BE2C (cell line): ENCODE measurements around the gene NACC2.

Source experiments
- DNase-seq: peaks from one replicate; pipeline ENCODE4 v3.0.0-alpha.2; 2020
- H3K27me3 ChIP-seq: fragments of 250-450 bp; sonication (Bioruptor Pico); 2 replicates; pipeline ENCODE4 v1.5.1; 2020; ENCODE audit warnings: mild to moderate bottlenecking
- H3K36me3 ChIP-seq: fragments of 250-450 bp; sonication (Bioruptor Pico); 2 replicates; pipeline ENCODE4 v1.5.1; 2020; ENCODE audit warnings: mild to moderate bottlenecking
- H3K4me1 ChIP-seq: fragments of 250-450 bp; sonication (Bioruptor Pico); 2 replicates; pipeline ENCODE4 v1.5.1; 2020
- H3K4me3 ChIP-seq: 2 replicates; pipeline ENCODE4 v1.5.1; 2011; ENCODE audit warnings: low read depth, low read length
- H3K9me3 ChIP-seq: fragments of 250-450 bp; sonication (Bioruptor Pico); 2 replicates; pipeline ENCODE4 v1.5.1; 2020
- TF ChIP-seq, protein P1 (sequence below): IDR thresholded peaks from 2 replicates; pipeline ENCODE4 v1.5.1; 2012; ENCODE audit warnings: mild to moderate bottlenecking, low read depth, low read length

The NACC2 gene

DNA sequence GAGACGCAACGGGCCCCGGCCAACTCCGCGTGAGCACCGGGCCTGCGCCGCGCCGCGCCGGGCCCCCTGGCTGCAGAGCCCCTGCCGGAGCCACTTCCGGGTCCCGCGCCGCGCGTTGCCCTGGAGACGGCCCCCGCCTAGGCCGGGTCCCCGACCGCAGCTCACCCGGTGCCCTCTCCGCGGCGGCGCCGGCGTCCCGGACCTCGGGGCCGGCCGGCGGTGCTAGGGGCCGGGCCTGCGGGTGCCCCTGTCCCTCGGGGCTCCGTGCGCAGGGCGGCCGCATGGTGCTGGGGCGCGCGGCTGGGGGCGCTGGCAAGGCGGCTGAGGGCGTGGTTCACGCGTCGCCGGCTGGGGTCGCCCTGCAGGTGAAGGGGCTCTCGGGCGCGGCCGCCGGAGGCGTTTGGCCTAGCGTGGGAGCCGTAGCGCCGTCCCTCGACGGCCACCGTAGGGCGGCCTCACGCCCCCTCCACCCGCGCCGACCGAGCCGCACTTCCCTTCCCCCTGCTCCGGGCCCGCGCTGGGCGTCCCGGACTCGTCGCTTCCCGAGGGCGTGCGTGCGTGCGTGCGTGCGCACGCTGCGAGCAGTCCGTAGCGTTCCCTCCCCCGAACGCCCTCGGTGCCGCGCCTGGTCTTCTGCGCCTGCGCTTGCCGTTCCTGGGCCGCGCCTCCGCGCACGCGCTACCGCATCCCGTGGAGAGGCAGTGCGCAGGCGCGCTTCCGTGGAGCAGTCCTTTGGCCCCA is 23.4 kb upstream of the NACC2 start, which contains the start of gene TMEM250:
TMEM250 (minus strand) TSS at position 556 of the 741 bp plus-strand sequence. CDS start 1,975 bp downstream, outside the sequence.
- DNase-seq = peak; percentile 98
- H3K4me1 ChIP-seq = peaks cover 3% of the 10 kb centered on the region
- no peaks in the 10 kb centered on the region for H3K27me3 ChIP-seq
- H3K4me3 ChIP-seq = peak within 1 kb of the TSS; percentile 80
- H3K9me3 ChIP-seq = no peaks in the 10 kb centered on the region
- TF ChIP-seq, protein P1, sequence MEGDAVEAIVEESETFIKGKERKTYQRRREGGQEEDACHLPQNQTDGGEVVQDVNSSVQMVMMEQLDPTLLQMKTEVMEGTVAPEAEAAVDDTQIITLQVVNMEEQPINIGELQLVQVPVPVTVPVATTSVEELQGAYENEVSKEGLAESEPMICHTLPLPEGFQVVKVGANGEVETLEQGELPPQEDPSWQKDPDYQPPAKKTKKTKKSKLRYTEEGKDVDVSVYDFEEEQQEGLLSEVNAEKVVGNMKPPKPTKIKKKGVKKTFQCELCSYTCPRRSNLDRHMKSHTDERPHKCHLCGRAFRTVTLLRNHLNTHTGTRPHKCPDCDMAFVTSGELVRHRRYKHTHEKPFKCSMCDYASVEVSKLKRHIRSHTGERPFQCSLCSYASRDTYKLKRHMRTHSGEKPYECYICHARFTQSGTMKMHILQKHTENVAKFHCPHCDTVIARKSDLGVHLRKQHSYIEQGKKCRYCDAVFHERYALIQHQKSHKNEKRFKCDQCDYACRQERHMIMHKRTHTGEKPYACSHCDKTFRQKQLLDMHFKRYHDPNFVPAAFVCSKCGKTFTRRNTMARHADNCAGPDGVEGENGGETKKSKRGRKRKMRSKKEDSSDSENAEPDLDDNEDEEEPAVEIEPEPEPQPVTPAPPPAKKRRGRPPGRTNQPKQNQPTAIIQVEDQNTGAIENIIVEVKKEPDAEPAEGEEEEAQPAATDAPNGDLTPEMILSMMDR = no peak
- H3K36me3 ChIP-seq = peaks cover 23% of the 10 kb centered on the region

DNA sequence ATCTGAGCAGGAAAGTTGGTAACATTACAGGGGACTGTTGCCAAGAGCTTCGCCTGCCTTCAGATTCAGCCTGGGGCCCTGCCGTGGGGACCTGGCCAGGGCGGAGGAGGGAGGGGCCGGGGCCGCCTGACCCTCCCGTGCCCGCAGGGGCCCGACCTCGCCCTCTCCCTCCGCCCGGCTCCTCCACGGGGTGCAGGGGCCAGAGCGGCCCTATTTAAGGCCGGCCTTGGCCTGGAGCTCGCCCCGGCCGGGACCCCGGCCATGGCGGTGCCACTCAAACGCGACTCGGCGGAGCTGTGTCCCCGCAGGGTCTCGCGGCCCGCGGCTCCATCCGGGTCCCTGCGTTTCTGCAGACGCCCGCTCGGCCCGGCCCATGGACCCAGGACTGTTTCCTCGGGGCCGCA is 22.8 kb upstream of the NACC2 start:
- peak overlapping the region; percentile 80 for H3K4me3 ChIP-seq
- no peaks in the 10 kb centered on the region for H3K9me3 ChIP-seq
- TF ChIP-seq, protein P1 = no peak
- peaks cover 23% of the 10 kb centered on the region for H3K36me3 ChIP-seq
- no peaks in the 10 kb centered on the region for H3K27me3 ChIP-seq
- DNase-seq = no peak
- H3K4me1 ChIP-seq = peaks cover 3% of the 10 kb centered on the region

DNA sequence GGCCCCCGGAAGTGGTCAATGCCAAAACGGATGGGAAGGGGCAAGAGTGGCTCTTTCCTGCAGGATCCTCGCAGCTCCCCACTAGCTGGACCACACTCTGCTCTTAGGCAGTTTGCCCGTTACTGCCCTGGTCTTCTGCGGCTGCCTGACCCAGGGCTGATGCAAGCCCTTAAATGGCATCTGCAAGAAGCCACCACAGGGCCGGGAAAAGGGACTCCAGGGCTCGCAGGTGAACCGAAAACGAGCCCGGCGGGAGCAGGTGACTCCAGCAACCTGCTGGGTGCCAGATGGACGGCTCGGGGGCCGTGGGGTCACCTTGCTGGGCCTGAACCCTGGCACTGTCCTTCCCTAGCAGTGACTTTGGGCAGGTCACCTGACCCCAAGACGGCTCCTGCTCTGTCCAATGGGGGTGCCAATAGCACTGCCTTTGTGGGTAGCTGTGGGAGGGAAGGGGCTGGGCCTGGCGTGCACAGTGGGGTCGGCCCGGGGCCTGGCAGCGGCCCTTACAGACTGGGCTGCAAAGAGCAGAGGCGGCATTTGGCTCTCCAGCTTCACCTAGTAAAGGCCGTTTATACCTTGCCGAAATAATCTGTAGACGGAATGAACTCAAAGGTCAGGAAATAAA is 22.3 kb upstream of the NACC2 start:
- Histone ChIP-seq H3K4me3 (peak overlapping the region; percentile 80), H3K9me3 (no peaks in the 10 kb centered on the region), H3K4me1 (no peaks in the 10 kb centered on the region; the same call in 1 of the 2 replicates), H3K36me3 (peaks cover 23% of the 10 kb centered on the region), H3K27me3 (no peaks in the 10 kb centered on the region)
- no peak for DNase-seq
- TF ChIP-seq, protein P1 = no peak

DNA sequence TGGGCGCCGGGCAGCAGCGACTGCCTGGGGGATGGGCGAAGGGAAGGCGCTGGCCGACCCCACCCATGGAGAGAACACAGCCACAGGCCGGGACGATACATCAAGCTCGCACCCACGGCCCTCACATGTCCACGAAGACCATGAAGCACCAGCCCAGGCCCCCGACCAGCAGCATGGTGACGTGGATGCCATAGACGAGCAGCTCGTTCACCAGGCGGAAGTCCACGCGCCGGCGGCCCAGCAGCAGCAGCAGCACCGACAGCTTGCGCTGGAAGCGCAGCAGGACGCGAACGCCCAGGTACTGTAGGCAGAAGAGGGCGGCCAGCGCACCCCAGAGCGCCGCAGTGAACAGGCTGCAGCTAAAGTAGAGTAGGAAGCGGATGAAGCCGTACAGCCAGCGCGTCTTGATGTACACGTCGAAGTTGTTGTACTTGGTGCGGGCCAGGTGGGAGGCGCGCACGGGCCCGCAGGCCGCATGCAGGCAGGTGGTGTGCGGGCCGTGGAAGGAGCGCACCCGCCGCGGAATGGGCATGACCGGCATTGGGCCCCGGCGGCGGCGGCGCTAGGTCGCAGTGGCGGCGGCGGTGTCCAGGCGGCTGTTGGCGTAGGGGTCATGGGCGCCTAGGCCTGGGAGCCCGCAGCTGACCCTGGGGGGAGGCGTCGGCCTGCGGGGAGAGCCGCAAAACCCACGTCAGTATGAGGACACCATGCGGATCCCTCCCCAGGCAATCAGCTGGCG is 21.4 kb upstream of the NACC2 start:
- TF ChIP-seq, protein P1 = no peak
- no peaks in the 10 kb centered on the region for H3K9me3 ChIP-seq
- DNase-seq = no peak
- no peak overlapping the region for H3K4me3 ChIP-seq
- H3K4me1 ChIP-seq = no peaks in the 10 kb centered on the region; the same call in none of the 2 replicates
- H3K27me3 ChIP-seq = no peaks in the 10 kb centered on the region
- peaks cover 23% of the 10 kb centered on the region for H3K36me3 ChIP-seq

DNA sequence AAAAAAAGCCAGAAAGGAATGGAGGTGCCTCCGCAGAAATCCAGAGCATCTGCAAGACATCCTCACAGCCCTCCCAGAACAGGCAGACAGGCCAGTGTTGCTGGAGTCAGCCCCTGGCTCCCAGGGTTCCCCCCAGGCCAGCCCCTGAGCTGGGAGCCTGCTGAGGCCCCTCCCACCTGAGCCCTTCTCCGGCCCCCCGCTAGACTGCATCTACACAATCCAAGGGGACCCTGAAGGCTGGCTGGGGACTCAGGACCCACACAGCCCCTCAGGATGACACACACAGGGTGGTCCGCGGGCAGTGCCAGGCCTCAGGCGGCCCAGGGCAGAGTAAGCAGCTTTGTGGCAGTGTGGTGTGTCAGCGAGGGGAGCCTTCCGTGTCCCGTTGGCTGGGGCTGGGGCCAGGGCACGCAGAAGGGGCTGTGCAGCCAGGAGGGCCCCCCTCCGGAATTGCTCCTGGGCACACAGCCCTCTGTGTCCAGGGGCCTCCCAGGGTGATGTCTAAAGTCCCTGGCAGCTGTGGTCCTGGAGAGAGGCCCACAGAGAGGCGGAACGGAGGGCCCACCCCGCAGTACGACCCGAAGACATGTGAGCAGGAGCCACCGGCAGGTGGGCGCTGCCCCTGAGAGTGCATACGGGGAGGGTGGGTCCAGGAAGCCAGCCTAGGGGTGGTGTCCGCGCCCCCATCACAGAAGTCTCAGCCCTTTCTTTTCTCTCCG is 20.7 kb upstream of the NACC2 start:
- no peaks in the 10 kb centered on the region for H3K9me3 ChIP-seq

More for the DNA sequence above, 20.7 kb upstream of the NACC2 start:
- DNase-seq = no peak
- TF ChIP-seq, protein P1 = no peak
- Histone ChIP-seq H3K4me1 (peaks cover 6% of the 10 kb centered on the region), H3K4me3 (no peak overlapping the region), H3K36me3 (peaks cover 23% of the 10 kb centered on the region), H3K27me3 (no peaks in the 10 kb centered on the region)
